T-helper 1 cell treated with Interleukin-12 subunit alpha and Interleukin-12 subunit beta and Interleukin-4 antibody, amounts not matched to agents 30 μg/mL and 1 μg/mL, for 36 hours (primary cell): ENCODE data around the gene DYNLT5.
"Not testable (repeated sequence)": the region's sequence is repeated elsewhere in the genome, so short reads cannot be mapped to it uniquely, and the experiment has no call there.

Source experiments
- H3K27ac Mint-ChIP-seq: one replicate; pipeline ENCODE4 v1.8.0; 2021; ENCODE audit warnings: mild to moderate bottlenecking, mixed read lengths
- H3K27me3 Mint-ChIP-seq: one replicate; pipeline ENCODE4 v1.8.0; 2021; ENCODE audit warnings: low read depth, mixed read lengths
- H3K36me3 Mint-ChIP-seq: one replicate; pipeline ENCODE4 v1.8.0; 2021; ENCODE audit warnings: low read depth, mixed read lengths
- H3K4me1 Mint-ChIP-seq: one replicate; pipeline ENCODE4 v1.8.0; 2021; ENCODE audit warnings: low read depth, mixed read lengths
- H3K4me3 Mint-ChIP-seq: one replicate; pipeline ENCODE4 v1.8.0; 2021; ENCODE audit warnings: mild to moderate bottlenecking, moderate library complexity, mixed read lengths
- H3K9me3 Mint-ChIP-seq: one replicate; pipeline ENCODE4 v1.8.0; 2021; ENCODE audit warnings: mixed read lengths

The DYNLT5 gene

DNA sequence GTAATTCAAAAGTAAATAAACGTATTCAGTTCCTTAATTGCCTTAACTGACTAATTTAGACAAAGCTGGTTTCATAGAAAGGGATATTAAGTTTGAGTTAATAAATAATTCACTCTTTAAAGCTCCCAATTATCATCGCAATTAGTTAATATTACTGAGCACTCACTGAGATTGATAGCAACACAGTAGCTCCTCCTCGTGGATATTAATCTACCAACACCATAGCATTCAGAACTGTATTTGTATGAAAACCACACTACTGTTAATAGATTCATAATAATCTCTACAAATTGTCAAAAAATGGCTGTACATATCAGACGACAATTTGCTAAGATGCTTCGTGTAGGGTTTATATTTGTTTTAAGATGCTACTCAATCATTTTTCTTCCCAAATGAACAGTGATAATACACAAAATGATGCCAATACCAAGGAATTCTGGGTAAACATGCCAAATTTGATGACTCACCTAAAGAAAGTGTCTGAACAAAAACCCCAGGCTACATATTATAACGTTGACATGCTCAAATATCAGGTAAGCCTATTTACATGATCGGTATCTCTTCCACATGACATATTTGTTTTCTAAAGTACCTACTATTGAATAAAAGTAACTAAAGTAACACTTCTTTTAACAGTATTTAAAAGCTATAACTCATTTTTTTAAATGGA, 18.8 kb upstream of the DYNLT5 start:
- Mint-ChIP-seq H3K27ac (no peak overlapping the region), H3K36me3 (no peaks in the 10 kb centered on the region), H3K4me1 (peaks cover 12% of the 10 kb centered on the region), H3K4me3 (no peak overlapping the region), H3K9me3 (no peaks in the 10 kb centered on the region), H3K27me3 (no peaks in the 10 kb centered on the region)

GRCh38 chr1:66734531-66734930, 17.7 kb upstream of the DYNLT5 start:
- not testable (repeated sequence) for H3K36me3 Mint-ChIP-seq, H3K27me3 Mint-ChIP-seq, H3K27ac Mint-ChIP-seq, H3K4me3 Mint-ChIP-seq, H3K4me1 Mint-ChIP-seq, H3K9me3 Mint-ChIP-seq

DNA sequence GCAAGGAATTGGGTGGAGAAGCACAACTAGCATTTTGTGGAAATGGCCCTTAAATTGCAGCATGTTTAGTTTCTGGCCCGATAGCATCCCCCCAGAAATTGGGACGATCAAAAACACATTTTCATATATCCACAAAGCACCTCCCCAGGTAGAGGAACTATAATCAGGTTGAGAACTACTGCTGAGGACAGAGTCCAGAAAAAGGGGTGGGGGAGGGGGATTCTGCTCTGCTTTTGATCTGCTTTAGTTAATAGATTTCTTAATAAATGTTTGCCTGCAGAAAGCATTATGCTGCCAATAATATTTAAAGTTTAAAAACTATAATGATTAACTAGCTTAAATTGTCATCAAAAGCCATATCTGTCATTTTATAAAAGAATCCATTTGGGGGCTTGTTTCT, 14.4 kb upstream of the DYNLT5 start:
- Mint-ChIP-seq H3K27ac (no peak overlapping the region), H3K4me3 (no peak overlapping the region), H3K4me1 (peaks cover 6% of the 10 kb centered on the region), H3K27me3 (no peaks in the 10 kb centered on the region), H3K9me3 (no peaks in the 10 kb centered on the region), H3K36me3 (no peaks in the 10 kb centered on the region)

DNA sequence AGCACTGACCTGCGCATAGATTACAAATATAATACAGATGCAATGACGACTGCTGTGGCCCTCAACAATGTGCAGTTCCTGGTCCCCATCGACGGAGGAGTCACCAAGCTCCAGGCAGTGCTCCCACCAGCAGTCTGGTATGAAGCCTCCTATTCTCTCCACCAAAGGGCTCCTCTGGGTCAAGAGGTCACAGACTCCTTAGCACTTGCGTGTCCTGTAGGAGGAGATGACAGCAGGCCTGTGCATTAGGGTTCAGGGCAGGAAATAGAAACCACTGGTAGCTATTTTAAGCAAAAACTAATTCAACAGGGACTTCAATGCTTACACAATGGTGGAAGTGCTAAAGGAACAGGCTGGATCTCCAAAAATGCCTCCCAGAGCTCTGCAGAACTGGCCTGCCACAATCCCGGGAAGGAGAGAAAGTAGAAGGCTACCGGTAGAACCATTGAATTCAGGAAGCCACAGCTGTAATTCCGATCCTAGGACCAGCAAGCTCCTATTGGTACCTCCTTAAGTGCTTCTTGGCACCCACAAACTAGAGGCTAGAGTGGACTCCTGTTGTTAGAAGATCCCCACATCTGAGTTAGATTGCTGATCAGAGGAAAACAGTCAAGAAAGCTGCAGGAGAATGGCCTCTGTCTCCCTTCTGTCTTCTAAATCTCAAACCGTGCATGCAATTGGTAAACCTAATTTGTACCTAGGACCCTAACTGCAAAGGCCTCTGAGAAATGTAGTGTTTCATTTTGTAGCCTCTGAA, 12.7 kb upstream of the DYNLT5 start:
- Mint-ChIP-seq H3K27me3 (peaks cover 4% of the 10 kb centered on the region), H3K4me3 (no peak overlapping the region), H3K27ac (no peak overlapping the region), H3K9me3 (no peaks in the 10 kb centered on the region), H3K36me3 (no peaks in the 10 kb centered on the region), H3K4me1 (peaks cover 5% of the 10 kb centered on the region)

GRCh38 chr1:66745451-66745850, 6.8 kb upstream of the DYNLT5 start:
- Mint-ChIP-seq H3K4me1 (peaks cover 2% of the 10 kb centered on the region), H3K4me3 (no peak overlapping the region), H3K27me3 (peaks cover 44% of the 10 kb centered on the region), H3K36me3 (no peaks in the 10 kb centered on the region), H3K27ac (no peak overlapping the region), H3K9me3 (no peaks in the 10 kb centered on the region)

DNA sequence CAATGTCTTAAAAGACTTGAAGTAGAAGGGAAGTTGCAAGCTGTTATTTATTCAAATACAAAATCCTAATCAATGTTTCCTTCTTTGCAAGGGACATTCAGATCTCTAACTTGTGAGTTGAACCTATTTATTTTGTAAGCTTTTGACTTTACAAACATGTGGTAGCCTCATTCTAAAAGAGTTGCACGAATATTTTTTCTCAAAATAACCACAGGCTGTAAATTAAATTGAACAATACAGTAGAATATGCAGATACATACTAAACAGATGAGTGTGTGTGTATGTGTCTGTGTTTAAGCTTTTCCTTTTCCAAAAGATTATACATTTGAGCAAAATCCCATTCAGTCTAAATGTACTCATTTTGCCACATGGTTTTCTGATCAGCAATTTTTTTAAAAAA, 4.8 kb upstream of the DYNLT5 start:
- Mint-ChIP-seq H3K36me3 (no peaks in the 10 kb centered on the region), H3K4me3 (no peak overlapping the region), H3K27me3 (peaks cover 65% of the 10 kb centered on the region), H3K27ac (no peak overlapping the region), H3K9me3 (no peaks in the 10 kb centered on the region), H3K4me1 (peaks cover 12% of the 10 kb centered on the region)

GRCh38 chr1:66750577-66750976, 1.7 kb upstream of the DYNLT5 start:
- no peaks in the 10 kb centered on the region for H3K9me3 Mint-ChIP-seq
- peaks cover 17% of the 10 kb centered on the region for H3K4me1 Mint-ChIP-seq
- no peak overlapping the region for H3K27ac Mint-ChIP-seq
- peaks cover 2% of the 10 kb centered on the region for H3K36me3 Mint-ChIP-seq
- no peak overlapping the region for H3K4me3 Mint-ChIP-seq
- peaks cover 80% of the 10 kb centered on the region for H3K27me3 Mint-ChIP-seq

GRCh38 chr1:66751160-66751559, 1.1 kb upstream of the DYNLT5 start:
- peaks cover 2% of the 10 kb centered on the region for H3K36me3 Mint-ChIP-seq
- H3K9me3 Mint-ChIP-seq: no peaks in the 10 kb centered on the region
- no peak overlapping the region for H3K4me3 Mint-ChIP-seq
- H3K27me3 Mint-ChIP-seq: peaks cover 79% of the 10 kb centered on the region
- H3K27ac Mint-ChIP-seq: no peak overlapping the region
- peaks cover 17% of the 10 kb centered on the region for H3K4me1 Mint-ChIP-seq

- no peak overlapping the region for H3K27ac Mint-ChIP-seq
- no peaks in the 10 kb centered on the region for H3K9me3 Mint-ChIP-seq
- peaks cover 70% of the 10 kb centered on the region for H3K27me3 Mint-ChIP-seq
- H3K36me3 Mint-ChIP-seq: peaks cover 2% of the 10 kb centered on the region
- peak overlapping the region; percentile 60 for H3K4me3 Mint-ChIP-seq
- peaks cover 17% of the 10 kb centered on the region for H3K4me1 Mint-ChIP-seq
These were observed 562 bp downstream of the DYNLT5 start for GRCh38 chr1:66752671-66753371.

DNA sequence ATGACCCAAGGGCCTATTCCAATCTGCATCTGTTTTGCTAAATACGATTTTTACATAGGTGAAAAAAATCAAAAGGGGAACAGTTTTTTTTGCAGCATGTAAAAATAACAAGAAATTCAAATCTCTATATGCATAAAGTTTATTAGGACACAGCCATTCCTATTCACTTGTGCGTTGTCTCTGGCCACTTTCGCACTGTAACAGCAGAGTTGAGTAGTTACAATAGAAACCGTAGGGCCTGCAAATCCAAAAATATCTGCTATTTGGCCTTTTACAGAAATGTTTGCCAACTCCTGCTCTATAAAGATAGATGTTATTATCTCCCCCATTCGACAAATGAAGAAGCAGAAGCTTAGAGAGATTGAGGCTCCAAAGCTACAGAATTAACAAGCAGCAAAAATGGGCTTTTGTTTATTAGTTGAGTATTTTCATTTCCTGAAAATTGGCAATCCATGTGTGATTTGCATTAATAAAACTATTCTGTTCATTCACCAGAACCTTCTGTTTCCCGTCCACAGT, 5.5 kb downstream of the DYNLT5 start:
- peaks cover 2% of the 10 kb centered on the region for H3K36me3 Mint-ChIP-seq
- H3K27ac Mint-ChIP-seq: no peak overlapping the region
- H3K27me3 Mint-ChIP-seq: peaks cover 22% of the 10 kb centered on the region

DNA sequence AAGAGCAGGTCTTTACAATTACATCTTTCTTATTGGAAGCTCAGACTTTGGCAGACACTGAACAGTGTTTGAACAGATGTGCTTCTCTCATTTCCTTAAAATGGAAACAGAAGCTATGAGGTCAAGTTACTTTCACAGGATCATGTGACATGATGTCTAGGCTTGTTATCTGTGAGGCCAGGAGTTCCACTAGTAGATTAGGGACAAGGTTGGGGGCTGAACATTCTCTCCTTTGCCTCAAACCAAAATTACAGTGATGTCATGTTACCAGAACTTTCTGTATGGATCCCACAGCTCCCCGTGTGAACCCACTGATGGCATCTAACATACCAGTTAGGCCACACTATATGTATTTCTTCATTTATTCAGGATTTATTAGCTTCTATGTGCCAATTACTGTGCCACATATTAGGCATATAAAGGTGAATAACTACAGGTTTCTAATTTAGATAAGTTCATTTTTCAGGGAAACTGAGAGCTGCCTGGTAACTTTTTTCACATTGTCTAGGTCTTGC, 6.0 kb downstream of the DYNLT5 start:
- peaks cover 18% of the 10 kb centered on the region for H3K27me3 Mint-ChIP-seq
- no peak overlapping the region for H3K4me3 Mint-ChIP-seq
- H3K27ac Mint-ChIP-seq: no peak overlapping the region
- no peaks in the 10 kb centered on the region for H3K36me3 Mint-ChIP-seq
- H3K4me1 Mint-ChIP-seq: no peaks in the 10 kb centered on the region
- no peaks in the 10 kb centered on the region for H3K9me3 Mint-ChIP-seq

More for the DNA sequence above, 5.5 kb downstream of the DYNLT5 start:
- Mint-ChIP-seq H3K4me1 (peaks cover 3% of the 10 kb centered on the region), H3K9me3 (no peaks in the 10 kb centered on the region), H3K4me3 (no peak overlapping the region)

GRCh38 chr1:66760506-66760905, 8.2 kb downstream of the DYNLT5 start:
- Mint-ChIP-seq H3K9me3 (no peaks in the 10 kb centered on the region), H3K4me3 (no peak overlapping the region), H3K36me3 (no peaks in the 10 kb centered on the region), H3K27me3 (peaks cover 6% of the 10 kb centered on the region), H3K4me1 (peaks cover 4% of the 10 kb centered on the region), H3K27ac (no peak overlapping the region)

- no peak overlapping the region for H3K4me3 Mint-ChIP-seq
- H3K36me3 Mint-ChIP-seq: no peaks in the 10 kb centered on the region
- H3K27ac Mint-ChIP-seq: no peak overlapping the region
- peaks cover 6% of the 10 kb centered on the region for H3K27me3 Mint-ChIP-seq
- no peaks in the 10 kb centered on the region for H3K9me3 Mint-ChIP-seq
- H3K4me1 Mint-ChIP-seq: peaks cover 4% of the 10 kb centered on the region
These were observed 9.0 kb downstream of the DYNLT5 start for GRCh38 chr1:66761221-66761620.

- no peaks in the 10 kb centered on the region for H3K27me3 Mint-ChIP-seq
These were observed 12.8 kb downstream of the DYNLT5 start for GRCh38 chr1:66764994-66765578.

More at GRCh38 chr1:66764994-66765578, 12.8 kb downstream of the DYNLT5 start:
- H3K36me3 Mint-ChIP-seq: no peaks in the 10 kb centered on the region
- H3K27ac Mint-ChIP-seq: no peak overlapping the region
- no peaks in the 10 kb centered on the region for H3K9me3 Mint-ChIP-seq
- H3K4me1 Mint-ChIP-seq: peaks cover 18% of the 10 kb centered on the region
- no peak overlapping the region for H3K4me3 Mint-ChIP-seq
